SIG-M5 treated with dmso at 0.1 percent for 504 hours (cell line): ENCODE data around the gene CEP57.
"Not testable (repeated sequence)": the region's sequence is repeated elsewhere in the genome, so short reads cannot be mapped to it uniquely, and the experiment has no call there.

Experiments used
- DNase-seq: peaks from one replicate; lab custom pipeline; 2025; ENCODE audit not compliant: unreplicated experiment; lab: John Stamatoyannopoulos, UW

CEP57 gene

DNA sequence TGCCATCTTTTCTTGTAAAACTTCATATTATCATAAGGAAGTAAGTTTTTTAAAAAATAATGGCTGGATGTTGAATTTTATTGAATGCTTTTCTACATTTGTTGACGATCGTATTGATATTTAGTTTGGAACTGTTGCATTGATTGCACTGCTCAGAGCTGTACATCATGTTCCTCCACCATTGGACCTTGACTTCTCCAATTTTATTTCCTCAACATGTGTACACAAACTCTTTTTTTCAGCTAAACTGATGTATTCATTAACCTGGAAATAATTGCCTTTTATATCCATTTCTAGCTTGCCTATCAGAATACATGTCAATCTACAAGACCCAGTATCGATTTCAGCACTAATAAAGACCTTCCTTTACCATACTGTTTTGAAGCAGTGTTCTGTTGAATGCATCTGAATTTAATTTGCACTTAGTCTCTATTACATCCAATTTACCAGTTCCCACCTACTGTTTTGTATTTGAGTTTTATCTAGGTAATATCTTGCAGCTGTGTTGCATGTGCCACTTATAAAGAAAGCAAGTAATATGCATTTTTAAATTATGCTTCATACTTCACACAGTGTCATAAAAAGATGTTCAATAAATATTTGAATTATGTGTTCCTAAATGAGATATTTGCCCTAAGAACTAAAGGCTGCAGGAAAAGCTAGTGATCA lies 5.5 kb downstream of the CEP57 start:
- no peak for DNase-seq

DNA sequence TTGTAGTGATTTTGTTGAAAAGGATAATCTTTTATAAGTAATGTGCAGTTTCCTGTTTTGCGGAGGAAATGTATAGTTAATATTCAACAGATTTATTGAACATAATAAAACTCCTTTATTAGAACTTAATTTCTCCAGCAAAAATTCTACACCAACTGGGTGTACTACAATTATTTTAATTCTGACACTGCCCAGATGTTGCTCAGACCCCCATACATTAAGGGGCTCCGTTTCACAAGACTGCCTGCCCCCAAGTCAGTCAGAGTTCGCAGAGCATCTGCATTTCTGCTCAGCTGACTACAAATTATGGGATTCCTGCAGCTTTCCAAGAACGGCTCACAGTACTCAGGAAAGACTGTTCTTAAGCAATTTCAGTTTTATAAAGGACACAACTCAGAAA lies 6.2 kb downstream of the CEP57 start:
- no peak for DNase-seq

DNA sequence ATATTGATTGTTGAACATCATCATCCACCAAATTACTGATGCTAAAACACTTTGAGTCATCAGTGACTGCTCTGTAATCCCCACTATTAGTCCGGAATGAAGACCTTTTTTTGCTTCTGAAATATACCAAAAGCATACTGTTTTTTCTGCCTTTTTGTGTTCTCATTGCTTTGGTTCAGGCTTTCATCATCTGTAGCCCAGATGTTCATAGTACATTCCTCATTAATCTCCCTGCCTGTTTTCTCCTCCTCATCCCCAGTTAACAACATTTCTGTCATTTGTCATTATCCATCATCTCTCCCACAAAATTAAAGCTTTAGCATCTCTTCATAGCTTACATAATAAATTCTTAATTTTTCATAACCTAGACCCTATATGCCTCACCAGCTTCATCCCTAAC lies 9.2 kb downstream of the CEP57 start:
- DNase-seq = no peak

DNA sequence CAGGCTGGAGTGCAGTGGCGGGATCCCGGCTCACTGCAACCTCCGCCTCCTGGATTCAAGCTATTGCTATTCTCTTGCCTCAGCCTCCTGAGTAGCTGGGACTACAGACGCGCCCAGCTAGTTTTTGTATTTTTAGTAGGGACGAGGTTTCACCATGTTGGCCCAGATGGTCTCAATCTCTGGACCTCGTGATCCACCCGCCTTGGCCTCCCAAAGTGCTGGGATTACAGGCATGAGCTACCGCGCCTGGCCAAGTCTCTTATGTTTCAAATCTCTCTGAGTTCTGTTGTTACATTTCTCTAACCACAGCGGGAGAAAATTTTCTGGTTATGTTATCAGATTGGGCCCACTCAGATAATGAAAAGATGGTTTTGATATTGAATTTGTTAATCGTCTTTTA lies 10.1 kb downstream of the CEP57 start:
- no peak for DNase-seq

DNA sequence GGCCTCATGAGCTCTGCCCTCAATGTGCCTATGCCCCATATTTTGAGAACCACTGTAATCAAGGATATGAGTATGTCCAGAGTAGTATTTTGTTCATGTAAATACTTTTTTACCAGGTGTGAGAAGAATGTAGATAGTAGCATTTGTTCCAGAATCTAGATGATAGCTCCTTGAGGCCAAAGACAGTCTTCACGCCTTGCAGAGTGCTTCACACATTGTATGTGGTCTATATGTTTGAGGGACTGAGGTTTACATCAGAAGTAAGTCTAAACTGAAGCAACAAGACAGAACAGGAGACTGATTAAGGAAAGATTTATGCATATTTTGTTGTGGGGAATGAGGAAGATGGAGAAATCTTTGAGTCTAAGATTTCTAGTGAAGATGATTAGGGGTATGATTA lies 12.5 kb downstream of the CEP57 start:
- DNase-seq = no peak

DNA sequence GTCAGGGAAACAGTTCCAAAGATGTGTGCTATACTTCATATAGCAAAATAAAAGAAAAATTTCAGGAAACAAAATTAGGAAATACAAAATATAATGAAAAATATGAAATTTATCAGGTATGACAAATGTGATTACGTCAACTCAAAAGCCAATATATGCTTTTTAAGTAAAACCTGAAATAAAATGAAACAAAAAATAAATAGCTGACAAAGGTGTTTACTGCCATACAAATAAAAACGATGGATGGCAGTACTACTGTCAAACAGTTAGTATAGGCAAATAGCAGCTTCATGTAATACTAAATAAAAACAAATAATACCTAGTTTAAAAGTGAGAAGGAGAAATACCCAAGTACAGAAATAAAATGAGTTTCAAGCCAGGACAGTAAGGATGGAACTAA lies 13.7 kb downstream of the CEP57 start:
- DNase-seq = no peak

DNA sequence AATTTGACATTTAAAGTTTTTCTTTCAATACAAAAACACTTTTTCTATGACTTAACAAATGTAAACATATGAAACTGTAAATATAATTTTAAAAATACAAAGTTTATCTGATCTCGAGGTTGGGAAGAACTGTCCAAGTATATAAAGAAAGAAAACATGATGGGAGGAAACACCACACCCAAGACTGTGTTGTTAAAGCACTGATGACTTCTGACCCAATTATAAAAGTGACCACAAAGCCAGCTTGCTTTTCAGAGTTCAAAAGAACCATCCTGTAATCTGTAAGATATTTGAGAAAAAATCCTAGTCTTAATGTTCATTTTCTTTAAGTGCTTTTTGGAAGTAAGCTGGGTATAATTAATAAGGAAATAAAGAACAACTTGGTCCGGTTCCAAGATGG lies 15.6 kb downstream of the CEP57 start:
- no peak for DNase-seq

DNA sequence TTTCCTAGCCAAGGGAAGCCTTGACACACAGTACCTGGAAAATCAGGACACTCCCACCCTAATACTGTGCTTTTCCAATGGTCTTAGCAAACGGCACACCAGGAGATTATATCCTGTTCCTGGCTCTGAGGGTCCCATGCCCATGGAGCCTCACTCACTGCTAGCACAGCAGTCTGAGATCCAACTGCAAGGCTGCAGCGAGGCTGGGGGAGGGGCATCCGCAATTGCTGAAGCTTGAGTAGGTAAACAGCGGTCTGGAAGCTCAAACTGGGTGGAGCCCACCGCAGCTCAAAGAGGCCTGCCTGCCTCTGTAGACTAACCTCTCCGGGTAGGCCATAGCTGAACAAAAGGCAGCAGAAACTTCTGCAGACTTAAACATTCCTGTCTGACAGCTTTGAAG lies 16.2 kb downstream of the CEP57 start:
- not testable (repeated sequence) for DNase-seq

DNA sequence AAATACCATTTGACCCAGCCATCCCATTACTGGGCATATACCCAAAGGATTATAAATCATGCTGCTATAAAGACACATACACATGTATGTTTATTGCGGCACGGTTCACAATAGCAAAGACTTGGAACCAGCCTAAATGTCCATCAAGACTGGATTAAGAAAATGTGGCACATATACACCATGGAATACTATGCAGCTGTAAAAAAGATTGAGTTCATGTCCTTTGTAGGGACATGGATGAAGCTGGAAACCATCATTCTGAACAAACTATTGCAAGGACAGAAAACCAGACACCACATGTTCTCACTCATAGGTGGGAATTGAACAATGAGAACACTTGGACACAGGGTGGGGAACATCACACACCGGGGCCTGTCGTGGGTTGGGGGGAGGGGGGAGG lies 20.8 kb downstream of the CEP57 start:
- not testable (repeated sequence) for DNase-seq

DNA sequence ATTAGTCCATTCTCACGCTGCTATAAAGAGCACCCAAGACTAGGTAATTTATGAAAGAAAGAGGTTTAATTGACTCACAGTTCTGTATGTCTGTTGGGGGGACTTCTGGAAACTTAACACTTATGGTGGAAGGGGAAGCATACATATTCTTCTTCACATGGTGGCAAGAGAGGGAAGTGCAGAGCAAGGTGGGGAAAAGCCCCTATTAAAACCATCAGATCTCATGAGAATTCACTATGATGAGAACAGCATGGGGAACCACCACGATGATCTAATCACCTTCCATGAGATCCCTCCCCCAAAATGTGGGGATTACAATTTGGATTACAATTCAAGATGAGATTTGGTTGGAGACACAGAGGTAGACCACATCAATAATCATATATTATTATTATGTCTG lies 25.7 kb downstream of the CEP57 start:
- no peak for DNase-seq

DNA sequence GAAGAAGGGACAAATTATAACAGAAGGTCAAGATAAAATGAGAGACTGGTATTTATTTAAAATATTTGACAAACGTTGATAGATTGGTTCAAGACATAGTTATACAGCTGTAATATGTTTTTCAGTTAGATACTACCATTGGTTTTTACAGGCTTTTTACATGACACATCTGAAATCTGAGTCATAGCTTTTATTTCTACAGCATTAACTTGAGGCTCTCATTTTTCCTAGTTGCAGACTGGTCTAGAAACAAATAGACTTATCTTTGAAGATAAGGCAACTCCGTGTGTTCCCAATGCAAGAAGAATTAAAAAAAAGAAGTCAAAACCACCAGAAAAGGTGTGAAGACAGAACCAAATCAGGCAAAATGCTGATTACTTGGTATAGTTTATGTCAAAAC lies 31.3 kb downstream of the CEP57 start:
- no peak for DNase-seq

DNA sequence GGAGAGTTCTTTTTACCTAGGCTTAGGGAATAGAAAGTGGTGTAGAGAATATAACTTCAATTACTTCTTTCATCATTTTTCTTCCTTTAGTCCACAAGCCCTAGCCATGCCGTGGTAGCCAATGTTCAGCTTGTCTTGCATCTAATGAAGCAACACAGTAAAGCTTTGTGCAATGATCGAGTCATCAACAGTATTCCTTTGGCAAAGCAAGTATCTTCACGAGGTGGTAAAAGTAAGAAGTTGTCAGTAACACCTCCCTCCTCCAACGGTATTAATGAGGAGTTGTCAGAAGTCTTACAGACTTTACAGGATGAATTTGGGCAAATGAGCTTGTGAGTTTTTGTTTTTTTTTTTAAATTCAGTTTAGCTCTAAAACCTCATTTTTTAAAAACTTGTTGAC lies 37.4 kb downstream of the CEP57 start:
- no peak for DNase-seq

DNA sequence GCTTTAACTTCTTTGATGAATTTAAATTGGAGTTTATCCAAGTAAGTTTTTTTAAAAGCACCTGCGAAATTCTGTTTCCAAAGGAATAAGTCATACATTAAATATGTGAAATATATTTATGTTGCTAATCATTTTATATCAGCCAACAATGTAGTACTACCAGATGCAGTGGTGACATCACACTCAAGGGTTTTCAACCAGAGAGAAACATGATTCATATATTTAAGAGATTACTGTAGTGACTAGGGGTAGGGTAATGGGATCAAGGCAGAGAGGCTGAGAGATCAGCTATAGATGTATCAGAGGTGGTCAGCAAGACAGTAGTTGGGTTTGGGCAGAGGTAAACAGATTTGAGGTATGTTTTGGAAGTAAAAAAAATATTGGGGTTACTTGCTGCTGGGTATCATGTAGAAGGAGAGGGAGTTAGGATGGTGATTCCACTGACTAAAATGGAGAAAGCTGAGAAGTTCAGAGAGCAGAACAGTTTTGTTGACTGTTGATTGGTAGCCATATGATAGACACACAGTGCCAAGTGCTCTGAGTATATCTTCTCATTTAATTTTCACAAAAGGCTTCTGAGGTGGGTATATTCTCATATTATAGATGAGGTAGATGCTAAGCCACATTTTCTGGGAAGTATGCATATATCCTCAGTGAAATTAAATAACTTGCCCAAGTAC lies 39.4 kb downstream of the CEP57 start:
- no peak for DNase-seq

DNA sequence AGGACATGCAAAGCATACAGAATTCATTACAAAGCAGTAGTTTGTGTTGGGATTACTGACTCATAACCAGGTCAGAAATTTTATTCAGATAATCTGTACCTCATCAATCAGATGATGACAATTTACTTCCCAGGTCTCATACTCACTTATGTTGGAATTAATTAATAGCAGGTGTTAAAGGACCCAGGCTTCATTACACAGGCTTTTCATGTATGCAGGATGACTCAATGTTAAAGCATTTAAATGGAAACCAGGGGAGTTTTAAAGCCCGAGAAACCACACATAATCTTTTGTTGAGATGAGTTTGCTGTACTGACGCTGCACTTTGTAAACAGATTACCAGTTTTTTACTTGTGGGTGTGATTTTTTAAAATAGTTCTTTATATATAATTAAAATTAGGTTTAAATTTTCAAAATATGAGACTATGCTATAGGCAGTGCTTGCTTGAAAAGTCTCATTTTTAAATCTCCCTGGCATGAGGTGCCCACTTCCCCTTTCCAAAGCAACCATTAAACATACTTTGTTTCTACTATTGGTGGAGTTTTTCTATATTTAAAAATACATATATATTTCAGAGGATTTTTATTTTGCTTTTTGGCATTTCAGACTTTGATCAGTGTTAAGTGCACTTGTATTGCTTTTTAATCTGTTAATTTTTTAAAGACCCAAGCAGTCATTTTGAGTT lies 41.0 kb downstream of the CEP57 start:
- DNase-seq = no peak

DNA sequence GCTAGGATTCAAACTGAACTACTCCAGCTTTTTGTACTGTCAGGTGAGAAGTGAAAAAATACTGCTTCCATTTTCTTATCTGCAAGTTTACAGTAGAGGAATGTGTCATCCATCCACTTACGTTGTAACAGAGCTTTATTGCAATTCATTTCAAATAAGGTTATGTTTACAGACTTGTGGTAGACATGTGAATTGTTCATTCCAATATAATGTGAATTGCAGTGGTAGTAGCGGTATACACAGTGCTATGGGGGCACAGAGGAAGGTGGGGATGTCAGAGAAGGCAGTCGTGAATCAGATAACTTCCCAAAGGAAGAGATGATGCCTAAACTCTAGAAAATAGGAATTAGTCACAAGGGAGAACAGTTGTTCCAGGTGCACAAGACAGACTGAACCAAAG lies 42.5 kb downstream of the CEP57 start:
- no peak for DNase-seq

DNA sequence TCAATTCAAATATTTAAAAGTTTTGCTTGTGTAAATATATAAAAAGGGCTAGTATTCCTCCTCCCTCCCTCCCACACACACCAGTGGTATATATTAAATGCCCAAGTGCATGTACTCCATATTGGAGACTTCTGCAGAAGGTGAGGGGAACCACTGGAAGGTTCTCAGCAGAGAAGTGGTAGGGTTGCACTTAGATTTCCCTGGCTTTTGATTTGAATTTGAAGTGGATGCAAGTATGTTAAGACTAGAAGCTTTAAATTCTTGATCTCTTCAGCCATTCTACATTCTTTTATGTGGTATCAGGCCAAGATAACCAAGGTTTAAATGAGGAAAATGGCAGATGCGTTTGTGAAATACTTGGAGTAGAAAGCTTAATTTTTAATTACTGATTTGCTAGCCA lies 43.1 kb downstream of the CEP57 start:
- no peak for DNase-seq

DNA sequence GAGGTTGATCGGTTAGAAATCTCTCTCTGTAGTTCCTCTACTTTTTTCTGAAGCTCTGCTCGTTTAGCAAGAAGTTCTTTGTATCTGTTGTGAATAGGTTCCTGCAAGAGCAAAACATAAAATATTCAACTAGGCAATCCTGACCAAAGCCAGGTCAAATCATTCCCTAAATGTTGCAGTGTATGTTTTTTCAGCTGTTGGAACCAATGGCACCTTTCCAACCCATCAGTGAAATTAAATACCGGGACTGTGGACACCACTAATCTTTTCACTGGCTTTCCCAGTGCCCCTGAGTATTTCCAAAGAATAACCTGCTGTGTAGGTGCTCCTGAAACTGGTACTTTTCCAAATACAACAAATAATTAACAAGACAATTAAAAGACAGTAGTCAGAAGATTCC lies 45.1 kb downstream of the CEP57 start:
- no peak for DNase-seq

DNA sequence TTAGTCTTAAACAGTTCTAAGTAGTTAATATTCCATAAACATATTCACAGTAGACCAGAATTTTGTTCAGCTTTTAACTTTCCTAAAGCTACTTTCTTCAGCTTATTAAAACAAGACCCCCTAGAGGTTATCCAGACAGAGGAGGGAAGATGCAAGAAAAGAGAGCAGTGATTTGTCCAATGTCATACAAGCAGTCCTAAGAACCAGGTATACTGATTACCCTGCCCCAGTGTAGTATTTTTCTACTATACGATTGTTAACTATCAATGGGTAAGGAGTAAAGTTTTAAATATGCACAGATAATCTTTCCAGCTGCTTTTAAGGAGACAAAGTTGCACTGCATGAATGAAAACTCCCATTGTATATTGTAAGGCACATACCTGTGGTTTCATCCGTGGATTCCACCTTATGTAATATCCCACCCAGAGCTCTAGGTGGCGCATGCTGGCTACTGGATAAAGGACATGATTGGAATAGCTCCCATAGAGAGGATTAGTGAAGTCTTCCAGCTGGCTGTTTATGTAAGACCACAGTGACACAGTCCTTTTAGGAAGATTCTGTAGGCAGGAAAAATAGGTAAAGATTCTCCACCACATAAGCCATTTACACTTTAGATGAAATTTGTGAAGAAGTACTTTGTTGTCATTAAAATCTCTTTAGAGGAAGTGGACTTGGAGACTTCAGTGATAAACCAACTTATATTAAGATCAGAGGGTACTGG lies 45.6 kb downstream of the CEP57 start:
- peak; percentile 48 for DNase-seq

DNA sequence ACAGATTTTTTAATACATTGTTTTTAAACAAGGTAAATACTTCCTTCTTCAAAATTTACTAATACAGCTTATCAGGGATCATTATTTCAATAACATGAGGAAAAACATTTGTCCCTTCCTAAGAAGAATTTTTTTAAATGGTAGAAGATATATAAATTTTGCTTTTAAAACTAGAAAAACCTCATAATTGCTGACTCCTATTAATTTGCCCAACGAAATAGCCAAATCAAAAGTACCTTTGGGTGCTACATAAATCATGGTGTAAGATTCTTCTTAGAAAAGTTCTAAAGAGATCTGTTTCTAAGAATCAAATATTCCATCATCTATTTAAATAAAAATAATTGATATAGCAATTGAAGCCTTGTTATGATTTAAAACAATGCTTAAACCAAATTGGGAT lies 54.9 kb downstream of the CEP57 start:
- DNase-seq = no peak

DNA sequence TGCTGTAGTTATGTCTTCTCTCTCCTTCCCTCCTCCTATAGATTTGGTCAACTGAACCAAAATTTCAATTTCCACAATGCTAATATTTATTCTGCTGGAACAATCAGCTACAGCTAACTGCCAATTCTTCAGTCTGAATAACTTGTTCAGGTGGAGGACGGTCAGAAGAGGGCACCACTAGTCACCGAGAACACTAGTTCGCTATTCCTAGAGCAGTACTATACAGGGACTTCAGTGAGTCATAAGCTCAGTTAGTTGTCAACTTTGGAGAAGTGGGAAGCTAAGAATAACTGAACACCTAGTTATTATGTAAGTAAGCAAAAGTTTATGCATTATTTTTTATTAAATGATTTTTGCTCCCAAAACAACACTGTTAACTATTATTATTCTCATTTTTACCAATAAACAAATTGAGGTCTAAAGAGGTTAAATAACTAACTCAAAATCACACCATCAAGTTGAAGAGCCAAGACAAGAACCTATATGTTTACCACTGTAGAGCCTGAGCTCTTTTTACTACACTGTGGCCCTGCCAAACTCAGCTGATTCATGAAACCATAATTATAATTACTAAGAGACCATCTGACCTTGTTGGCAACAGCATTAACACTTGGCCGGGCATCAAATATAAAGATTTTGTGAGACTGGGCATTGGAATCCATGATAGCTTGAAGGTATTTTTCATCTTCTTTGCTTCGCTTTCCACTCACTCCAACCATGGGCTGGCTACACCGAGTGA lies 59.0 kb downstream of the CEP57 start:
- peak; percentile 64 for DNase-seq

DNA sequence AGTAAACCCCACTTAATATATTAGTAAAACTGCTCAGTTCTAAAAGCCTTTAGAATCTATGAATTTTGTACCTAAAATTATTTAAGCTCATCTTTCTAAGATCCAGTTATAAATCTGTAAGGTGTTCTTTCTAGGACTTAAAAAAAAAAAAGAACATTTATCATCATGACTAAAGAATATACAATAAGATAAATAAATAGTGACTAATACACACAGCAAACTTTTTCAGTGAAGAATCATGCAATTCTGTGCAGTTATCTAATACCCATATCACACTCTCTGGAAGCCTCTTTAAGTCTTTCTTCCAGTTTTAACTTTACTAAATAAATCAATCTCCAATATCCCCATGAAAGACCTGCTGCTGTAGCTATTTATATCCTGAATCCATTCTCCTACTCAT lies 59.8 kb downstream of the CEP57 start:
- no peak for DNase-seq
